Esophagus squamous epithelium (tissue), 5 donors: ENCODE measurements around the gene KCNK17. TPM values are rescaled to one million over a fixed set of nuclear protein-coding genes. Genes with fewer than 3 reads are reported as not detected.

ENCODE experiments used
- DNase-seq: peaks from one replicate; lab custom pipeline; 2025; lab: John Stamatoyannopoulos, UW
- H3K27ac ChIP-seq, 4 donors: fragments of 200-600 bp; sonication (generic); one replicate each; pipeline ENCODE4 v1.5.1; 2016 to 2019; ENCODE audit warnings: mild to moderate bottlenecking in 1 of 4
- H3K27me3 ChIP-seq, 4 donors: fragments of 200-600 bp; sonication (generic); 1 replicate in 3 of 4; 2 replicates in 1 of 4; pipeline versions ENCODE4 v1.5.1 to v1.6.0; 2017 to 2021; ENCODE audit warnings: antibody characterized with exemption in 1 of 4
- H3K36me3 ChIP-seq, 3 donors: fragments of 200-600 bp; sonication (generic); one replicate each; pipeline ENCODE4 v1.5.1; 2016 to 2019
- H3K4me1 ChIP-seq, 3 donors: fragments of 200-600 bp; sonication (generic); one replicate each; pipeline ENCODE4 v1.5.1; 2017 to 2019
- H3K4me3 ChIP-seq, 4 donors: fragments of 200-600 bp; sonication (generic); 1 replicate in 3 of 4; 2 replicates in 1 of 4; pipeline ENCODE4 v1.5.1; 2016 to 2019; ENCODE audit warnings: mild to moderate bottlenecking in 2 of 4, moderate library complexity in 1 of 4
- H3K9me3 ChIP-seq, 3 donors: fragments of 200-600 bp; sonication (generic); one replicate each; pipeline ENCODE4 v1.5.1; 2016 to 2019
- POLR2A ChIP-seq, 4 donors: fragments of 450-650 bp; IDR thresholded peaks; one replicate each; pipeline ENCODE4 v1.6.1; 2017; ENCODE audit warnings: antibody characterized with exemption in 4 of 4, mild to moderate bottlenecking in 4 of 4, moderate library complexity in 3 of 4
- WGBS, 2 donors: methylation state at CpG; one replicate each; pipeline ENCODE4 v1.1.5; 2018; 5-methylcytosine and 5-hydroxymethylcytosine counted together
- intact Hi-C: fragments of 100-400 bp; cut with DNase I; formaldehyde crosslinking; loops from one replicate; pipeline ENCODE4 v1.15.0; 2022
- total RNA-seq, 4 donors: library from RNA; depleted of rRNA; stranded (reverse); fragments of >200 nt; gene quantifications; one replicate each; pipeline ENCODE4 v1.1.0, GENCODE V29; 2016
- TF ChIP-seq, protein P1 (sequence below), 6 experiments: fragments of 450-650 bp in 4 of 6; fragments of 200-600 bp in 2 of 6; sonication (generic) in 2 of 6; IDR thresholded peaks; one replicate each; pipeline ENCODE4 v1.5.1; 2016 to 2019; ENCODE audit warnings: antibody characterized with exemption in 6 of 6, mild to moderate bottlenecking in 4 of 6, moderate library complexity in 4 of 6
- donor health status: DM: yes; HTN: yes; CAD: no.

KCNK17 gene
- total RNA-seq, 4 donors from 2014 or later = 0.31 to 1.2 (median 1.1) TPM; not detected in 1

DNA sequence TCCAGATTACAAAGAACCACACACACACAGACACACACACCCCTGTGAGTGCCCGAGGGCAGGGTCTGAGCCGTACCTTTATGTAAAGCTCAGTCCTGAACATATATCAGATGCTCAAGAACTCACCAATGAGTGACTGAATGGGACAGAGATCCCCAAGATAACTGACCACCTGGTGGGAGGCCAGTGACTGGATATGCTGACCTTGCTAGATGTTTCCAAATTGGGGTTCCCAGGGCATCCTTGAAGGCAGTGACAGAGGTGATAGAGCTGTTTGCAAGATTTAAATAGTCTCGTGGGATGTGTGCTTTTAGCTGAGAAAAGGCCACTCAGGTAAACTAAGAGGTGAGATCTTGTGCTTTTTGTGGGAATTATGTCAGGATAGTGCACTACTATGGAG is 39.3 kb downstream of the KCNK17 start:
- Histone ChIP-seq H3K9me3 (no peaks in the 10 kb centered on the region), H3K4me1 (peaks cover 7 to 26% (median 8%) of the 10 kb centered on the region in 3 donors), H3K27me3 (peaks cover 0 to 4% (median 0%) of the 10 kb centered on the region in 4 donors), H3K36me3 (no peaks in the 10 kb centered on the region), H3K27ac (no peak overlapping the region), H3K4me3 (no peak overlapping the region)
- DNase-seq = no peak
- TF ChIP-seq, protein P1, sequence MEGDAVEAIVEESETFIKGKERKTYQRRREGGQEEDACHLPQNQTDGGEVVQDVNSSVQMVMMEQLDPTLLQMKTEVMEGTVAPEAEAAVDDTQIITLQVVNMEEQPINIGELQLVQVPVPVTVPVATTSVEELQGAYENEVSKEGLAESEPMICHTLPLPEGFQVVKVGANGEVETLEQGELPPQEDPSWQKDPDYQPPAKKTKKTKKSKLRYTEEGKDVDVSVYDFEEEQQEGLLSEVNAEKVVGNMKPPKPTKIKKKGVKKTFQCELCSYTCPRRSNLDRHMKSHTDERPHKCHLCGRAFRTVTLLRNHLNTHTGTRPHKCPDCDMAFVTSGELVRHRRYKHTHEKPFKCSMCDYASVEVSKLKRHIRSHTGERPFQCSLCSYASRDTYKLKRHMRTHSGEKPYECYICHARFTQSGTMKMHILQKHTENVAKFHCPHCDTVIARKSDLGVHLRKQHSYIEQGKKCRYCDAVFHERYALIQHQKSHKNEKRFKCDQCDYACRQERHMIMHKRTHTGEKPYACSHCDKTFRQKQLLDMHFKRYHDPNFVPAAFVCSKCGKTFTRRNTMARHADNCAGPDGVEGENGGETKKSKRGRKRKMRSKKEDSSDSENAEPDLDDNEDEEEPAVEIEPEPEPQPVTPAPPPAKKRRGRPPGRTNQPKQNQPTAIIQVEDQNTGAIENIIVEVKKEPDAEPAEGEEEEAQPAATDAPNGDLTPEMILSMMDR (IDR thresholded peaks at IDR 0.05) = no peak
- TF ChIP-seq POLR2A (IDR thresholded peaks at IDR 0.05) = no peak
- intact Hi-C loops = no loop called here
- 50 to 64% methylated on average over 1 to 3 of the region's 3 CpGs for WGBS, 2 donors

DNA sequence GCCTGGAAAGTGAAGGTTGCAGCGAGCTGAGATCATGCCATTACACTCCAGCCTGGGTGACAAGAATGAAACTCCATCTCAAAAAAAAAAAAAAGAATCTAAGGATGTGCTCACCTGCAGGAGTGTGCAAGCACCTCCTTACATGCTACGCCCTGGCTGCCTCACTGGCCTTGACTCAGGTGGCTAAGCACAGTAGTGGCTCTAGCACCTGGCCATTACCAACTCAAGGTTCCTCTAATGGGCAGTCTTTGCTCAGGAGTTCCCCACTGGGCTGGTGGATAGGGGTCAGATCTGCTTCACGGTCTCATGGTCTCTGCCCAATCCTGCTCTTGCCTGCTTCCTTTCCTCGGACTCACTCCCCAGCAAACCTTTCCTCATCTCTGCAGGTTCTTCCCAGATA is 39.7 kb downstream of the KCNK17 start:
- H3K36me3 ChIP-seq = no peaks in the 10 kb centered on the region
- DNase-seq = no peak
- H3K9me3 ChIP-seq = no peaks in the 10 kb centered on the region
- H3K27ac ChIP-seq = peak overlapping the region in 1 of 4 donors; percentile 44
- H3K4me1 ChIP-seq = peaks cover 2 to 22% (median 6%) of the 10 kb centered on the region in 3 donors
- peaks cover 0 to under 1% (median 0%) of the 10 kb centered on the region in 4 donors for H3K27me3 ChIP-seq
- 70 to 81% methylated on average over 3 to 4 of the region's 4 CpGs for WGBS, 2 donors
- intact Hi-C loops = no loop called here
- TF ChIP-seq, protein P1 (IDR thresholded peaks at IDR 0.05) = no peak
- TF ChIP-seq POLR2A (IDR thresholded peaks at IDR 0.05) = no peak
- no peak overlapping the region for H3K4me3 ChIP-seq

DNA sequence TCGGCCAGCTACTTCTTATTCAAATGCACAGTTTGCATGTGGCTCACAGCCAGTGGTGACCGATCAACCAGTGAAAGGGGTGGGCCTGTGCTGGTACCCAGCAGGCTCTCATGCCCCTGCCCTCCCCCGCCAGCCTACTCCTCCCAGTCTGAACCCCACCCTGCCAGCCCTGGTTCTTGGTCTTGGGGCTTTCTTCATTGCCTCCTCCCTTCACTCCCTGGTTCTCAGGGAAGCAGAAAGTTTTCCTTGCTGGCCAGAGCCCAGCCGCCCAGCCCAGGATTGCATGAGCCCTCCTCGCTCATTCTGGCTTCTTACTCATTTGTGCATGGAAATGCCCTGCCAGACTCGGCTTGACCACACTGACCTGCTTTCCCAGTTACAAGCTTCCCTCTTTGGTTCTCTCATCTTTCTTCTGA is 40.8 kb downstream of the KCNK17 start:
- H3K9me3 ChIP-seq = no peaks in the 10 kb centered on the region
- no peak for DNase-seq
- peak overlapping the region in 1 of 4 donors; percentile 44 for H3K27ac ChIP-seq
- 56 to 59% methylated on average over 5 to 6 of the region's 6 CpGs for WGBS, 2 donors
- no peaks in the 10 kb centered on the region for H3K27me3 ChIP-seq
- no peak overlapping the region for H3K4me3 ChIP-seq
- peaks cover 0 to 11% (median 0%) of the 10 kb centered on the region in 3 donors for H3K4me1 ChIP-seq
- intact Hi-C loops = no loop called here
- no peaks in the 10 kb centered on the region for H3K36me3 ChIP-seq
- TF ChIP-seq, protein P1 (IDR thresholded peaks at IDR 0.05) = no peak
- no peak for TF ChIP-seq POLR2A (IDR thresholded peaks at IDR 0.05)

DNA sequence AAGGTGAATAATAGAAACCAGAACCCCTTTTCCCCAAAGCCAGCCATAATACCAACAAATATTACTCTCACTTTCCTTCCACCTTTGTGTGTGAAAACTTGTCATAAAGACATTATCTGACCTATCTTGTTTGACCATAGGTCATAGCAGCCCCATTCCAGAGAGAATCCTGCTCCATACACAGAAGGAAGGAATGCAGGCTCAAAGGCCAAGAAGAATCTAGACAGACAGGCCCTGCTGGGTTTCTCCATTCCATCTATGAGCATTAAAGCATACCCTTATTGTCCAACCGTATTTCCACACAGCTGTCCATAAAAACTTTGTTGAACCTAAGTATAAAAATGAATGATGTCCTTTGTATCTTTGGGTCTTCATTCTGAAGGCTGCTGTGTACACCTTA is 44.3 kb downstream of the KCNK17 start:
- Histone ChIP-seq H3K4me1 (peaks cover 0 to 11% (median 0%) of the 10 kb centered on the region in 3 donors), H3K4me3 (no peak overlapping the region), H3K27ac (no peak overlapping the region), H3K9me3 (no peaks in the 10 kb centered on the region), H3K27me3 (no peaks in the 10 kb centered on the region), H3K36me3 (no peaks in the 10 kb centered on the region)
- intact Hi-C loops = no loop called here
- DNase-seq = no peak
- WGBS, 2 donors = 64 to 71% methylated on average over 1 of the region's 1 CpG
- TF ChIP-seq, protein P1 (IDR thresholded peaks at IDR 0.05) = no peak
- TF ChIP-seq POLR2A (IDR thresholded peaks at IDR 0.05) = no peak

DNA sequence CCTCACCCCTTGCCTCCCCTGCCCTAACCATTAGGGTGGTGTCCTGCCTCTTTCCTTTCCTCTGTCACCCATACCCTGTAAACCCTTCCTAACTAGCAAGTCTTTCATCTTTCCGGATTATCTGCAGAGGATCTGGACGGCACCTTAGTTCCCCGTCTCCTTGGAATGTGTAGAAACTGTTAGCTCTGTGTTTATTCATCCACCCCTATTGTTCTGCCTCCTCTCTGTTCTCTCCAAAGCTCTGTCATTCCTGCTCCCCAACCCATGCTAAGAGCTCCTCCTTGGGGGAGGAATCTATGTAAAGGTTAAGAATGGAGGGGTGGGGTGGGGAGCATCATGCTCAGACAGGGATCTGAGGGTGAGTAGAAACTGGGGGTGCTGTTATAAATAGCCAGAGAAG is 45.5 kb downstream of the KCNK17 start:
- WGBS, 2 donors = 67 to 73% methylated on average over 2 to 3 of the region's 3 CpGs
- Histone ChIP-seq H3K36me3 (no peaks in the 10 kb centered on the region), H3K27ac (no peak overlapping the region), H3K27me3 (no peaks in the 10 kb centered on the region), H3K4me3 (no peak overlapping the region), H3K9me3 (no peaks in the 10 kb centered on the region), H3K4me1 (peaks cover 0 to 6% (median 0%) of the 10 kb centered on the region in 3 donors)
- DNase-seq = no peak
- intact Hi-C loops = no loop called here
- TF ChIP-seq, protein P1 (IDR thresholded peaks at IDR 0.05) = no peak
- TF ChIP-seq POLR2A (IDR thresholded peaks at IDR 0.05) = no peak
